Gastrocnemius medialis (tissue), 4 donors: ENCODE measurements around the gene KDM3B.

ENCODE experiments used
- CTCF ChIP-seq, 5 experiments: fragments of 450-650 bp in 3 of 5; fragments of 200-600 bp in 2 of 5; sonication (generic) in 2 of 5; IDR thresholded peaks in 4 of 5; conservative IDR thresholded peaks in 1 of 5; 1 replicate in 4 of 5; 2 replicates in 1 of 5; pipeline ENCODE4 v1.5.1; 2016 to 2019; ENCODE audit warnings: antibody characterized with exemption in 5 of 5, mild to moderate bottlenecking in 3 of 5, moderate library complexity in 3 of 5
- POLR2A ChIP-seq, 2 donors: fragments of 450-650 bp; IDR thresholded peaks; one replicate each; pipeline ENCODE4 v1.6.1; 2017; ENCODE audit warnings: antibody characterized with exemption in 2 of 2, mild to moderate bottlenecking in 2 of 2, moderate library complexity in 2 of 2

- TF ChIP-seq CTCF (IDR thresholded peaks at IDR 0.05 in 4 of 5, conservative IDR thresholded peaks at IDR 0.05 in 1 of 5) (no peak), POLR2A (IDR thresholded peaks at IDR 0.05) (no peak)
These were observed 66.0 kb downstream of the KDM3B start for GRCh38 chr5:138418444-138418843.
